NB4 (cell line): ENCODE data around the gene THSD4.

Experiments used
- CTCF ChIP-seq: IDR thresholded peaks from one replicate; pipeline ENCODE4 v1.5.1; 2012; ENCODE audit warnings: low read depth, low read length
- MAX ChIP-seq: IDR thresholded peaks from 2 replicates; pipeline ENCODE4 v1.6.1; 2011; ENCODE audit warnings: low read depth, low read length
- MYC ChIP-seq: IDR thresholded peaks from 2 replicates; pipeline ENCODE4 v1.6.1; 2011; ENCODE audit warnings: low read depth, low read length
- POLR2A ChIP-seq: IDR thresholded peaks from 2 replicates; pipeline ENCODE4 v1.6.1; 2011; ENCODE audit warnings: mild to moderate bottlenecking; ENCODE audit not compliant: insufficient read length; ENCODE audit errors: extremely low read depth

GRCh38 chr15:71509139-71509538, 393.9 kb downstream of the THSD4 start:
- TF ChIP-seq CTCF (no peak), MAX (no peak), POLR2A (no peak), MYC (no peak)
